ENCODE results near the gene CPED1.

- TF ChIP-seq POLR2A (IDR thresholded peaks at IDR 0.05) (no peak), CTCF (IDR thresholded peaks at IDR 0.05) (no peak)
Measured at GRCh38 chr7:121202125-121202524, 213.6 kb downstream of the CPED1 start.

Measured in body of pancreas (tissue), 4 donors.